ENCODE results near the gene NET1. TPM values are rescaled to one million over a fixed set of nuclear protein-coding genes. Genes with fewer than 3 reads are reported as not detected.
"Not testable (repeated sequence)": the region's sequence is repeated elsewhere in the genome, so short reads cannot be mapped to it uniquely, and the experiment has no call there.

The NET1 gene
- total RNA-seq, 2 donors from 2014 or later = 47.3 to 64.9 TPM

- 82 to 90% methylated on average over 2 to 4 of the region's 4 CpGs for WGBS, 2 experiments (ENCODE audit: insufficient coverage in 1 of 2, insufficient read length in 1 of 2)
- Mint-ChIP-seq H3K36me3 (ENCODE audit: low read depth) (no peaks in the 10 kb centered on the region), H3K9me3 (peaks cover 9% of the 10 kb centered on the region), H3K27me3 (ENCODE audit: insufficient read depth) (no peaks in the 10 kb centered on the region), H3K4me3 (no peak overlapping the region), H3K27ac (no peak overlapping the region), H3K4me1 (no peaks in the 10 kb centered on the region)
- Histone ChIP-seq H3K9me3 (ENCODE audit: control insufficient read depth, low read length) (no peaks in the 10 kb centered on the region), H3K4me1 (ENCODE audit: control insufficient read depth, insufficient read depth, low read length) (no peaks in the 10 kb centered on the region), H3K9ac (ENCODE audit: extremely low read depth, low read length, poor library complexity, severe bottlenecking) (no peak overlapping the region), H3K27ac (ENCODE audit: low read depth, low read length) (no peak overlapping the region), H3K4me3 (ENCODE audit: low read length) (no peak overlapping the region), H3K27me3 (ENCODE audit: control insufficient read depth, insufficient read depth, low read length, poor library complexity, severe bottlenecking) (no peaks in the 10 kb centered on the region), H3K36me3 (ENCODE audit: control insufficient read depth, insufficient read depth, low read length) (no peaks in the 10 kb centered on the region)
- DNase-seq = no peak
- TF ChIP-seq CTCF (conservative IDR thresholded peaks at IDR 0.05) = no peak
Measured at GRCh38 chr10:5376450-5376849, 35.9 kb upstream of the NET1 start.

- 86 to 91% methylated on average over 5 of the region's 5 CpGs for WGBS, 2 experiments (ENCODE audit: insufficient coverage in 1 of 2, insufficient read length in 1 of 2)
- not testable (repeated sequence) for H3K9me3 Mint-ChIP-seq; H3K9ac ChIP-seq (ENCODE audit: extremely low read depth, low read length, poor library complexity, severe bottlenecking); H3K9me3 ChIP-seq (ENCODE audit: control insufficient read depth, low read length); H3K36me3 Mint-ChIP-seq (ENCODE audit: low read depth); DNase-seq; H3K27ac Mint-ChIP-seq; H3K36me3 ChIP-seq (ENCODE audit: control insufficient read depth, insufficient read depth, low read length); H3K27ac ChIP-seq (ENCODE audit: low read depth, low read length); H3K4me3 ChIP-seq (ENCODE audit: low read length); H3K4me1 ChIP-seq (ENCODE audit: control insufficient read depth, insufficient read depth, low read length); H3K27me3 ChIP-seq (ENCODE audit: control insufficient read depth, insufficient read depth, low read length, poor library complexity, severe bottlenecking); H3K4me3 Mint-ChIP-seq; H3K4me1 Mint-ChIP-seq; H3K27me3 Mint-ChIP-seq (ENCODE audit: insufficient read depth)
Measured at GRCh38 chr10:5379202-5379601, 33.2 kb upstream of the NET1 start.

GRCh38 chr10:5380395-5380794 is 32.0 kb upstream of the NET1 start:
- 91 to 92% methylated on average over 11 to 12 of the region's 12 CpGs for WGBS, 2 experiments (ENCODE audit: insufficient coverage in 1 of 2, insufficient read length in 1 of 2)
- not testable (repeated sequence) for H3K9me3 ChIP-seq (ENCODE audit: control insufficient read depth, low read length); H3K27ac Mint-ChIP-seq

GRCh38 chr10:5381187-5381586 is 31.2 kb upstream of the NET1 start:
- Histone ChIP-seq H3K27ac (ENCODE audit: low read depth, low read length) (no peak overlapping the region), H3K27me3 (ENCODE audit: control insufficient read depth, insufficient read depth, low read length, poor library complexity, severe bottlenecking) (no peaks in the 10 kb centered on the region), H3K36me3 (ENCODE audit: control insufficient read depth, insufficient read depth, low read length) (no peaks in the 10 kb centered on the region), H3K4me1 (ENCODE audit: control insufficient read depth, insufficient read depth, low read length) (no peaks in the 10 kb centered on the region), H3K9ac (ENCODE audit: extremely low read depth, low read length, poor library complexity, severe bottlenecking) (no peak overlapping the region), H3K9me3 (ENCODE audit: control insufficient read depth, low read length) (no peaks in the 10 kb centered on the region), H3K4me3 (ENCODE audit: low read length) (no peak overlapping the region)
- no peak for DNase-seq
- Mint-ChIP-seq H3K27me3 (ENCODE audit: insufficient read depth) (no peaks in the 10 kb centered on the region), H3K9me3 (peaks cover 9% of the 10 kb centered on the region), H3K27ac (no peak overlapping the region), H3K4me3 (no peak overlapping the region), H3K36me3 (ENCODE audit: low read depth) (no peaks in the 10 kb centered on the region), H3K4me1 (no peaks in the 10 kb centered on the region)
- 71% methylated on average over 1 of the region's 2 CpGs; no CpG with 5 or more reads in 1 of the 2 experiments for WGBS, 2 experiments (ENCODE audit: insufficient coverage in 1 of 2, insufficient read length in 1 of 2)
- TF ChIP-seq CTCF (conservative IDR thresholded peaks at IDR 0.05) = no peak

More at GRCh38 chr10:5380395-5380794, 32.0 kb upstream of the NET1 start:
- not testable (repeated sequence) for H3K36me3 Mint-ChIP-seq (ENCODE audit: low read depth); H3K4me3 Mint-ChIP-seq; H3K36me3 ChIP-seq (ENCODE audit: control insufficient read depth, insufficient read depth, low read length); H3K4me3 ChIP-seq (ENCODE audit: low read length); H3K9me3 Mint-ChIP-seq; H3K4me1 ChIP-seq (ENCODE audit: control insufficient read depth, insufficient read depth, low read length); H3K27me3 ChIP-seq (ENCODE audit: control insufficient read depth, insufficient read depth, low read length, poor library complexity, severe bottlenecking); H3K9ac ChIP-seq (ENCODE audit: extremely low read depth, low read length, poor library complexity, severe bottlenecking); H3K27me3 Mint-ChIP-seq (ENCODE audit: insufficient read depth); H3K4me1 Mint-ChIP-seq; H3K27ac ChIP-seq (ENCODE audit: low read depth, low read length); DNase-seq

All from endodermal cell (in vitro differentiated cells).